Upper lobe of right lung (tissue), 1 donor: ENCODE data around the gene NAA10. TPM values are rescaled to one million over a fixed set of nuclear protein-coding genes. Genes with fewer than 3 reads are reported as not detected.

Experiments used
- ATAC-seq: fragments of 200-7000 bp; cut with Tn5 transposase; one replicate; pipeline ENCODE4 v1.9.1; 2020; ENCODE audit warnings: mild to moderate bottlenecking, moderate library complexity
- DNase-seq: peaks from one replicate; pipeline ENCODE4 v3.0.0-alpha.2; 2020
- H3K27ac ChIP-seq: fragments of 200-600 bp; one replicate; pipeline ENCODE4 v1.8.0; 2022
- H3K27me3 ChIP-seq: fragments of 200-600 bp; one replicate; pipeline ENCODE4 v1.8.0; 2022; ENCODE audit warnings: mild to moderate bottlenecking
- H3K36me3 ChIP-seq: fragments of 200-600 bp; one replicate; pipeline ENCODE4 v1.8.0; 2022
- H3K4me1 ChIP-seq: fragments of 200-600 bp; one replicate; pipeline ENCODE4 v1.8.0; 2022
- H3K4me3 ChIP-seq: fragments of 200-600 bp; one replicate; pipeline ENCODE4 v1.8.0; 2022; ENCODE audit warnings: mild to moderate bottlenecking
- H3K9me3 ChIP-seq: fragments of 200-600 bp; one replicate; pipeline ENCODE4 v1.8.0; 2022
- intact Hi-C: fragments of 100-400 bp; cut with DNase I; formaldehyde crosslinking; loops from one replicate; pipeline ENCODE4 v1.11.0; 2022
- total RNA-seq: library from RNA; stranded (reverse); fragmentation: NEBNext Ultra II Directional; extraction: Animal tissue kit (Norgen Biotek cat#: 25700); gene quantifications from one replicate; pipeline ENCODE4 v1.2.1, GENCODE V29; 2021
- TF ChIP-seq, protein P1 (sequence below): fragments of 200-600 bp; IDR thresholded peaks from one replicate; pipeline ENCODE4 v1.8.0; 2022; ENCODE audit warnings: antibody characterized with exemption
- donor health status: DM: no; HTN: yes; CAD: no; lungs with severe emphysema.

The NAA10 gene
- total RNA-seq, 1 donor from 2014 or later: 84.6 TPM

DNA sequence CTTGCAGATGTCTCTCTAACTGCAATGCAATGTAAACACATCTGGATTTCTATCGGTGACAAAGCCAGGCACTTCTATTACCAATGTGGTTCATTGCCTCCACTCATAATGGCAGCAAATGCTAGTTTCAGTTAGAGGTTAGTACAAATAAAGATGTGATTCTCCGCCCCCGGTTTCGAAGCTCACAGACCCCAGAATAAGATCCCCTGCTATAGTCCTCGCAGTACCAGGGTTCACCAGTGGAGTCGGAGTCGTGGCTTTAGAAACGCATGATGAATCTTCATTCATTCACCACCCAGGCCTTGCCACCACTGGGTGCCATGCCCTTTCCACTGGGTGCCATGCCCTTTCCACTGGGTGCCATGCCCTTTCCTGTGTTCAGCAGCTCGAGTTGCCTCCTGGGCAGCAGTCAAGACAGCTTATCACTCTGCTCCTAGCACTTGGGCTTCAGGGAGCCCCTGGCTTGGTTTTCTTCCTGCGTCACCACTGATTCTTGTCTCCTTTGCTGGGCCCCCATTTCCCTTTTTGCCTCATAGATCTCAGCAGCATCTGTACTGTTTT, 3.5 kb upstream of the NAA10 start:
- Histone ChIP-seq H3K27me3 (no peaks in the 10 kb centered on the region), H3K4me1 (peaks cover 3% of the 10 kb centered on the region), H3K4me3 (no peak overlapping the region), H3K36me3 (no peaks in the 10 kb centered on the region), H3K9me3 (no peaks in the 10 kb centered on the region), H3K27ac (no peak overlapping the region)
- DNase-seq: no peak
- intact Hi-C loops: no loop called here
- TF ChIP-seq, protein P1, sequence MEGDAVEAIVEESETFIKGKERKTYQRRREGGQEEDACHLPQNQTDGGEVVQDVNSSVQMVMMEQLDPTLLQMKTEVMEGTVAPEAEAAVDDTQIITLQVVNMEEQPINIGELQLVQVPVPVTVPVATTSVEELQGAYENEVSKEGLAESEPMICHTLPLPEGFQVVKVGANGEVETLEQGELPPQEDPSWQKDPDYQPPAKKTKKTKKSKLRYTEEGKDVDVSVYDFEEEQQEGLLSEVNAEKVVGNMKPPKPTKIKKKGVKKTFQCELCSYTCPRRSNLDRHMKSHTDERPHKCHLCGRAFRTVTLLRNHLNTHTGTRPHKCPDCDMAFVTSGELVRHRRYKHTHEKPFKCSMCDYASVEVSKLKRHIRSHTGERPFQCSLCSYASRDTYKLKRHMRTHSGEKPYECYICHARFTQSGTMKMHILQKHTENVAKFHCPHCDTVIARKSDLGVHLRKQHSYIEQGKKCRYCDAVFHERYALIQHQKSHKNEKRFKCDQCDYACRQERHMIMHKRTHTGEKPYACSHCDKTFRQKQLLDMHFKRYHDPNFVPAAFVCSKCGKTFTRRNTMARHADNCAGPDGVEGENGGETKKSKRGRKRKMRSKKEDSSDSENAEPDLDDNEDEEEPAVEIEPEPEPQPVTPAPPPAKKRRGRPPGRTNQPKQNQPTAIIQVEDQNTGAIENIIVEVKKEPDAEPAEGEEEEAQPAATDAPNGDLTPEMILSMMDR: no peak
- no peak for ATAC-seq

GRCh38 chrX:153937056-153937455, 2.2 kb upstream of the NAA10 start:
- Histone ChIP-seq H3K4me1 (peaks cover 3% of the 10 kb centered on the region), H3K36me3 (peaks cover 5% of the 10 kb centered on the region), H3K9me3 (no peaks in the 10 kb centered on the region), H3K27me3 (no peaks in the 10 kb centered on the region), H3K27ac (no peak overlapping the region), H3K4me3 (no peak overlapping the region)
- intact Hi-C loops: no loop called here
- no peak for ATAC-seq
- no peak for DNase-seq
- TF ChIP-seq, protein P1: no peak

DNA sequence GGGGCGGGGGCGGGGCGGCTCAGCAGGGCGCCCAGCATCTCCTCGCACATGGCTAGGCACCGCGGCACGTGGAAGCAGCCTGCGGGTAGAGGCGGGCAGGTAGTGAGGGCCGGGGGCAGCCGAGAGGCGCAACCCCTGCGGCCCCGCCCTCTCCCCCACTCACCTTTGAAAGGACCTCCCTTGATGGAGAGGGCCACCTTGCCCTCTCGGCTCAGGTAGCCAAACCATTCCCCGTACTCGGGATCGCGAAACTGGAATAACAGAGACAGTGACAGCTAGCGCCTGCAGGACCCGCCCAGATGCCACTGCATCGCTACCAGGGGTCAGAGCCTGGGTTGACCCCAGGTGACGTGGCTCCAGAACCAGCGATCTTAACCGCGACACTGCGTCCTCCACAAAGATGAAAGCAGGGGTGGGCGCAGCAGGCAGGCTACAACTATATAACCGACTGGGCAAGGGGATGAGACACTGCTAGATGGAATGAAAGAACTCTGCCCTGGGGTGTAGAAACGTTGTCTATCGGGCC, 552 bp upstream of the NAA10 start:
- intact Hi-C loops: no loop called here
- Histone ChIP-seq H3K9me3 (no peaks in the 10 kb centered on the region), H3K27me3 (no peaks in the 10 kb centered on the region), H3K4me3 (peak overlapping the region; percentile 49), H3K27ac (no peak overlapping the region), H3K36me3 (peaks cover 12% of the 10 kb centered on the region), H3K4me1 (peaks cover 3% of the 10 kb centered on the region)
- TF ChIP-seq, protein P1: no peak
- ATAC-seq (no peak), DNase-seq (no peak)

GRCh38 chrX:153934148-153934761, 582 bp downstream of the NAA10 start:
- no peaks in the 10 kb centered on the region for H3K27me3 ChIP-seq
- intact Hi-C loops: no loop called here
- DNase-seq: no peak
- H3K4me3 ChIP-seq: peak overlapping the region; percentile 61
- TF ChIP-seq, protein P1: no peak
- no peaks in the 10 kb centered on the region for H3K9me3 ChIP-seq
- H3K27ac ChIP-seq: peak overlapping the region; percentile 55
- H3K4me1 ChIP-seq: peaks cover 3% of the 10 kb centered on the region
- H3K36me3 ChIP-seq: peaks cover 12% of the 10 kb centered on the region
- ATAC-seq: peak; percentile 14

GRCh38 chrX:153933748-153934147, 1.1 kb downstream of the NAA10 start:
- no peaks in the 10 kb centered on the region for H3K9me3 ChIP-seq
- no peak overlapping the region for H3K27ac ChIP-seq
- TF ChIP-seq, protein P1: no peak
- H3K4me1 ChIP-seq: peaks cover 8% of the 10 kb centered on the region
- ATAC-seq: no peak
- H3K27me3 ChIP-seq: no peaks in the 10 kb centered on the region
- intact Hi-C loops: no loop called here
- peaks cover 12% of the 10 kb centered on the region for H3K36me3 ChIP-seq
- peak overlapping the region; percentile 61 for H3K4me3 ChIP-seq
- DNase-seq: no peak
